GM12878 (cell line): Measurements from ENCODE around the gene NLRP10. TPM values are rescaled to one million over a fixed set of nuclear protein-coding genes. Genes with fewer than 3 reads are reported as not detected.

Source experiments
- ATAC-seq: fragments of 200-7000 bp; cut with Tn5 transposase; 3 replicates; pipeline ENCODE4 v1.9.1; 2020; ENCODE audit warnings: mild to moderate bottlenecking, moderate library complexity
- BruUV-seq: library from RNA; stranded (reverse); fragments of 400-500 nt; replicated peaks from 2 replicates; lab custom pipeline; 2021; lab: Mats Ljungman, UMichigan
- CTCF ChIA-PET: fragments of 300-600 bp; sonication (Branson Sonifier 250); formaldehyde crosslinking; extraction: SDS; loops from one replicate; lab custom pipeline; 2021; ENCODE audit warnings: inconsistent platforms; lab: Yijun Ruan, JAX
- POLR2A ChIA-PET: fragments of 350-600 bp; formaldehyde crosslinking; extraction: SDS; loops from one replicate; lab custom pipeline; 2021; ENCODE audit warnings: inconsistent platforms; lab: Charles Lee
- RAD21 ChIA-PET: fragments of 300-600 bp; sonication (Branson Sonifier 250); formaldehyde crosslinking; loops from one replicate; lab custom pipeline; 2023; ENCODE audit warnings: antibody characterized with exemption; ENCODE audit not compliant: unreplicated experiment; lab: Charles Lee
- SMC1A ChIA-PET: fragments of 300-600 bp; sonication (Branson Sonifier 250); formaldehyde crosslinking; loops from one replicate; lab custom pipeline; 2023; ENCODE audit not compliant: unreplicated experiment, uncharacterized antibody; lab: Charles Lee
- DNase-seq: peaks from one replicate; pipeline ENCODE4 v3.0.0-alpha.2; 2011; ENCODE audit warnings: low read depth, low spot score
- FAIRE-seq: peaks from 3 replicates; lab custom pipeline; 2011; peaks lifted over from hg19 to GRCh38; lab: Jason Lieb, UNC
- H2AFZ ChIP-seq: 2 replicates; pipeline ENCODE4 v1.6.0; 2011; ENCODE audit warnings: low read depth, low read length, control low read depth; ENCODE audit not compliant: control insufficient read depth
- H3K27ac ChIP-seq: 2 replicates; pipeline ENCODE4 v1.5.1; 2011; ENCODE audit warnings: control low read depth; ENCODE audit not compliant: control insufficient read depth, insufficient read depth
- H3K27me3 ChIP-seq, 2 experiments: replicated peaks in 1 of 2; 2 replicates each; pipeline versions ENCODE4 v1.6.0 to v1.6.1; 2011; ENCODE audit warnings: low read length in 1 of 2; ENCODE audit not compliant: control insufficient read depth in 2 of 2, insufficient read depth in 2 of 2
- H3K36me3 ChIP-seq, 2 experiments: 2 replicates each; pipeline ENCODE4 v1.5.1; 2011; ENCODE audit warnings: low read length in 1 of 2; ENCODE audit not compliant: control insufficient read depth in 2 of 2, insufficient read depth in 2 of 2
- H3K4me1 ChIP-seq: 2 replicates; pipeline ENCODE4 v1.6.1; 2011; ENCODE audit warnings: mild to moderate bottlenecking, low read length, moderate library complexity, mixed read lengths; ENCODE audit not compliant: control insufficient read depth, insufficient read depth
- H3K4me2 ChIP-seq: 2 replicates; pipeline ENCODE4 v1.6.0; 2011; ENCODE audit warnings: control low read depth; ENCODE audit not compliant: control insufficient read depth, insufficient read depth
- H3K4me3 ChIP-seq: fragments of 200-600 bp; sonication (generic); 2 replicates; pipeline ENCODE4 v1.5.1; 2016
- H3K79me2 ChIP-seq: 2 replicates; pipeline ENCODE4 v1.6.0; 2011; ENCODE audit warnings: low read length; ENCODE audit not compliant: control insufficient read depth, insufficient read depth
- H3K9ac ChIP-seq: 2 replicates; pipeline ENCODE4 v1.8.0; 2011; ENCODE audit warnings: low read length, control low read depth, mixed read lengths; ENCODE audit not compliant: control insufficient read depth, insufficient read depth
- H3K9me3 ChIP-seq: replicated peaks from 3 replicates; pipeline ENCODE4 v1.5.1; 2011; ENCODE audit warnings: mild to moderate bottlenecking, low read length; ENCODE audit not compliant: control insufficient read depth, insufficient read depth
- H4K20me1 ChIP-seq: 2 replicates; pipeline ENCODE4 v1.6.0; 2011; ENCODE audit not compliant: control insufficient read depth, insufficient read depth
- CEBPB ChIP-seq, 2 experiments: fragments of 150-350 bp in 1 of 2; IDR thresholded peaks; 2 replicates each; pipeline ENCODE4 v1.6.1; 2012 to 2014; ENCODE audit warnings: low read depth in 2 of 2, low read length in 2 of 2, borderline replicate concordance in 1 of 2, inconsistent platforms in 1 of 2
- CHD2 ChIP-seq: IDR thresholded peaks from 2 replicates; pipeline ENCODE4 v1.6.1; 2011; ENCODE audit warnings: low read depth, low read length, improper control_type of control experiment, borderline replicate concordance
- CTCF ChIP-seq, 3 experiments: IDR thresholded peaks in 2 of 3; conservative IDR thresholded peaks in 1 of 3; 2 replicates each; pipeline ENCODE4 v1.5.1; 2011; ENCODE audit warnings: low read depth in 3 of 3, low read length in 3 of 3, mild to moderate bottlenecking in 3 of 3, control low read depth in 2 of 3, moderate library complexity in 2 of 3, inconsistent platforms in 1 of 3, mixed read lengths in 1 of 3; ENCODE audit not compliant: control insufficient read depth in 2 of 3, insufficient read depth in 1 of 3; ENCODE audit errors: extremely low read depth in 1 of 3
- E2F8 ChIP-seq: fragments of 450-650 bp; IDR thresholded peaks from 2 replicates; pipeline ENCODE4 v1.6.1; 2018; ENCODE audit warnings: mild to moderate bottlenecking, low read depth, moderate library complexity; ENCODE audit not compliant: partially characterized antibody
- FOXK2 ChIP-seq: fragments of 450-650 bp; IDR thresholded peaks from 2 replicates; pipeline ENCODE4 v1.6.1; 2017; ENCODE audit warnings: mild to moderate bottlenecking, moderate library complexity
- MEF2A ChIP-seq: IDR thresholded peaks from 2 replicates; pipeline ENCODE4 v1.6.1; 2011; ENCODE audit warnings: low read depth, mild to moderate bottlenecking, low read length, moderate library complexity; ENCODE audit not compliant: insufficient read depth
- RAD51 ChIP-seq: fragments of 450-650 bp; IDR thresholded peaks from 2 replicates; pipeline ENCODE4 v1.6.1; 2016; ENCODE audit warnings: moderate library complexity, mild to moderate bottlenecking, inconsistent platforms
- SRF ChIP-seq, 2 experiments: IDR thresholded peaks; 2 replicates each; pipeline ENCODE4 v1.6.1; 2011; ENCODE audit warnings: low read depth in 2 of 2, low read length in 2 of 2, mild to moderate bottlenecking in 1 of 2, moderate library complexity in 1 of 2
- ZBTB40 ChIP-seq: fragments of 450-650 bp; IDR thresholded peaks from 2 replicates; pipeline ENCODE4 v1.6.1; 2016; ENCODE audit warnings: mild to moderate bottlenecking, moderate library complexity, borderline replicate concordance
- ZNF687 ChIP-seq: fragments of 450-650 bp; IDR thresholded peaks from 2 replicates; pipeline ENCODE4 v1.6.1; 2017; ENCODE audit warnings: mild to moderate bottlenecking, moderate library complexity
- in situ Hi-C: fragments of 300-500 bp; cut with MboI; formaldehyde crosslinking; loops from 9 replicates; pipeline ENCODE4 v1.14.3; 2018; ENCODE audit warnings: mixed read lengths
- intact Hi-C: fragments of 100-400 bp; cut with micrococcal nuclease; formaldehyde crosslinking; loops from one replicate; pipeline ENCODE4 v1.14.2; 2022; ENCODE audit not compliant: unreplicated experiment
- polyA plus RNA-seq, 11 experiments: library from polyadenylated mRNA; depleted of rRNA in 4 of 11; unstranded in 6 of 11; stranded (reverse) in 5 of 11; fragments of >200 nt; fragmentation: Nextera tagmentation in 4 of 11; fragmentation: Illumina TruSeq in 1 of 11; extraction: Ambion mirVana in 4 of 11; extraction: Trizol in 1 of 11; gene quantifications; 1 replicate in 1 of 11; 2 replicates in 10 of 11; pipeline versions ENCODE4 v1.2.1 to v1.2.3, GENCODE V29; 2011 to 2016; ENCODE audit warnings: inconsistent platforms in 2 of 11, missing spikeins in 2 of 11, low read depth in 1 of 11
- total RNA-seq, 4 experiments: library from RNA; depleted of rRNA in 3 of 4; stranded (reverse); fragments of >200 nt in 3 of 4; fragmentation: Illumina TruSeq in 1 of 4; extraction: Trizol in 1 of 4; gene quantifications; 2 replicates each; pipeline versions ENCODE4 v1.2.1 to v1.2.3, GENCODE V29; 2013 to 2021

NLRP10 gene
- total and polyA plus RNA-seq, 10 of the 15 experiments (the other 5 are each of a cell fraction or from before 2014, with no cell fraction given), result 0.04 TPM; not detected in 9

GRCh38 chr11:8005556-8005955 is 40.3 kb upstream of the NLRP10 start:
- no peak overlapping the region for H3K4me2 ChIP-seq
- CTCF ChIA-PET, result interaction anchor here (0.6 to 6.7 kb wide), 16 partner anchors 9 to 113 kb away, joined by 3 to 94 read pairs (median 10); partner anchors contain the start of gene EIF3F
- no TSS peak for BruUV-seq
- intact Hi-C loops (no loop called here), in situ Hi-C loops (loop anchor here (5.0 kb wide), 1 partner anchor 92 kb away; no protein-coding TSS in a partner anchor)
- no peaks in the 10 kb centered on the region for H3K79me2 ChIP-seq
- DNase-seq, result no peak
- POLR2A ChIA-PET, result interaction anchor here (0.6 kb wide), 1 partner anchor 19 kb away, joined by 3 read pairs; no protein-coding TSS in a partner anchor
- ATAC-seq, result no peak
- H3K4me3 ChIP-seq, result no peak overlapping the region
- SMC1A ChIA-PET, result interaction anchor here (0.6 to 1.9 kb wide), 5 partner anchors 16 to 150 kb away, joined by 3 to 12 read pairs (median 5); partner anchors contain the start of gene EIF3F
- no peak overlapping the region for H2AFZ ChIP-seq
- no peak for FAIRE-seq
- H3K4me1 ChIP-seq, result no peaks in the 10 kb centered on the region
- no peaks in the 10 kb centered on the region for H3K36me3 ChIP-seq
- H3K9ac ChIP-seq, result no peak overlapping the region
- no peaks in the 10 kb centered on the region for H3K27me3 ChIP-seq
- no peak overlapping the region for H3K27ac ChIP-seq
- no peaks in the 10 kb centered on the region for H3K9me3 ChIP-seq
- no peaks in the 10 kb centered on the region for H4K20me1 ChIP-seq
- RAD21 ChIA-PET, result interaction anchor here (1.0 to 3.5 kb wide), 6 partner anchors 16 to 94 kb away, joined by 3 to 56 read pairs (median 8); partner anchors contain the start of gene EIF3F
- TF ChIP-seq CTCF (IDR thresholded peaks at IDR 0.05 in 2 of 3, conservative IDR thresholded peaks at IDR 0.05 in 1 of 3; ENCODE audit: control insufficient read depth in 2 of 3, extremely low read depth in 1 of 3, insufficient read depth in 1 of 3, low read depth in 3 of 3, low read length in 3 of 3) (no peak), ZNF687 (no peak), CEBPB (IDR thresholded peaks at IDR 0.05; ENCODE audit: borderline replicate concordance in 1 of 2, low read depth in 2 of 2, low read length in 2 of 2) (no peak), SRF (IDR thresholded peaks at IDR 0.05; ENCODE audit: low read depth in 2 of 2, low read length in 2 of 2) (no peak), MEF2A (no peak), ZBTB40 (no peak), E2F8 (no peak), CHD2 (no peak), FOXK2 (no peak), RAD51 (no peak)
